ENCODE measurements around the gene SASH1. TPM values are rescaled to one million over a fixed set of nuclear protein-coding genes. Genes with fewer than 3 reads are reported as not detected.
A peak's percentile ranks its signal among the peaks of the same experiment; 100 is the strongest.

The SASH1 gene
- total RNA-seq, 1 donor from 2014 or later, result 108 TPM

DNA sequence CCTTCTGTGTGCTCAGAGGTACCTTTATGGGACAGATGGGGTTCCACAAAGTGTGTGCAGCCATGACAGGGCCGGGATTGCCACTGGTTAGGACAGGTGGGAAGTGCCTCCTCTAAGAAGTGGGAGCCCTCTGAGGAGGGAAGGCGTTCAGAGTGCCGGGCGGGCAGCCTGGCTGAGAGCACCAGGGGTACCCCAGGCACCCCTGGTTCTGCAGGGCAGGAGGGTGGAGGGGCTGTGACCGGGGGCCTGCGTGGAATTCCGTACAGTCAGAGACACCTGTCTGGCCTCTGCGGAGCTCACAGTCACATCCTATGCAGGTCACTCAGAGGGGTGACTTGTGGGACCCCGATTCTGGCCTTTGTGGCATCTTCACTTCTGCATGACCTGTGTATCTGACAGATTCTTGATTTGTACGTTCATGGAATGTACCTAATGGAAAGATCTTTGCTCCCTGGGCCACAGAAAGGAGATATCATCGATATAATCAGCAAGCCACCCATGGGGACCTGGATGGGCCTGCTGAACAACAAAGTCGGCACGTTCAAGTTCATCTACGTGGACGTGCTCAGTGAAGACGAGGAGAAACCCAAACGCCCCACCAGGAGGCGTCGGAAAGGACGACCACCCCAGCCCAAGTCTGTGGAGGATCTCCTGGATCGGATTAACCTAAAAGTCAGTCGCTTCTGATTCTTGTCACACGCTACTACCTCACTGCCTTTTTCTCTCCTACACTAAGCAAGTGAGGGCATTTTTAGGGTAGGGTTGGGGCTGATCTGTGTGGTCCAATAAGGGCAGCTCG is 190.9 kb downstream of the SASH1 start:
- TF ChIP-seq CTCF (IDR thresholded peaks at IDR 0.05), result no peak
- Histone ChIP-seq H3K4me1 (no peaks in the 10 kb centered on the region), H3K27ac (no peak overlapping the region), H3K4me3 (no peak overlapping the region), H3K36me3 (peaks cover 76% of the 10 kb centered on the region), H3K9me3 (no peaks in the 10 kb centered on the region), H3K27me3 (no peaks in the 10 kb centered on the region)
- intact Hi-C loops (cut with DNase I), result no loop called here
- DNase-seq (no peak), ATAC-seq (no peak)

- peaks cover 85% of the 10 kb centered on the region for H3K36me3 ChIP-seq
- DNase-seq (no peak), ATAC-seq (no peak)
- no peaks in the 10 kb centered on the region for H3K9me3 ChIP-seq
- TF ChIP-seq CTCF (IDR thresholded peaks at IDR 0.05), result no peak
- no peak overlapping the region for H3K4me3 ChIP-seq
- H3K27ac ChIP-seq, result no peak overlapping the region
- intact Hi-C loops (cut with DNase I), result no loop called here
- no peaks in the 10 kb centered on the region for H3K27me3 ChIP-seq
- H3K4me1 ChIP-seq, result no peaks in the 10 kb centered on the region
These were observed 192.2 kb downstream of the SASH1 start for GRCh38 chr6:148534871-148535270.

DNA sequence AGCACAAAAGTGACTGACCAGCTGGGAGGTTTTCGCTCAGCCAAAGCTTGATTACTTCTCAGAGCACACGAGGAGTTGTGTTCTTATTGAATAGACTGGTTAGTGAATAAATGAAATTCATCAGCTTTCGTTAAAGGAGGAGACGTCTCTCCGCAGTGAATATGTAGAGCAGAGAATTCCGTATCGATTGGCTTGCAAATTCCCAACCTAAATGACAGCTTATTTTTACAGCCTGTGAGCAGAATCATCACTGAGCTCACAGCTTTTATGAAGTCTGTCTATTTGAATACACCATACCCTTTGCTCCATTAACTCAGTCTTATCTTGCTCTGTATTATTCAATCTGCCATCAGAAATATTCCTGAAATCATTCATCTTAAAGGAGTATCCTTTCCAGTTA is 192.7 kb downstream of the SASH1 start:
- Histone ChIP-seq H3K36me3 (peaks cover 90% of the 10 kb centered on the region), H3K4me3 (no peak overlapping the region), H3K27me3 (no peaks in the 10 kb centered on the region), H3K9me3 (no peaks in the 10 kb centered on the region), H3K27ac (no peak overlapping the region), H3K4me1 (no peaks in the 10 kb centered on the region)
- intact Hi-C loops (cut with DNase I), result no loop called here
- ATAC-seq (no peak), DNase-seq (no peak)
- no peak for TF ChIP-seq CTCF (IDR thresholded peaks at IDR 0.05)

GRCh38 chr6:148535976-148536375 is 193.3 kb downstream of the SASH1 start:
- Histone ChIP-seq H3K27ac (no peak overlapping the region), H3K36me3 (peaks cover 90% of the 10 kb centered on the region), H3K27me3 (no peaks in the 10 kb centered on the region), H3K9me3 (no peaks in the 10 kb centered on the region), H3K4me3 (no peak overlapping the region), H3K4me1 (no peaks in the 10 kb centered on the region)
- DNase-seq, result no peak
- intact Hi-C loops (cut with DNase I), result no loop called here
- ATAC-seq, result no peak
- no peak for TF ChIP-seq CTCF (IDR thresholded peaks at IDR 0.05)

DNA sequence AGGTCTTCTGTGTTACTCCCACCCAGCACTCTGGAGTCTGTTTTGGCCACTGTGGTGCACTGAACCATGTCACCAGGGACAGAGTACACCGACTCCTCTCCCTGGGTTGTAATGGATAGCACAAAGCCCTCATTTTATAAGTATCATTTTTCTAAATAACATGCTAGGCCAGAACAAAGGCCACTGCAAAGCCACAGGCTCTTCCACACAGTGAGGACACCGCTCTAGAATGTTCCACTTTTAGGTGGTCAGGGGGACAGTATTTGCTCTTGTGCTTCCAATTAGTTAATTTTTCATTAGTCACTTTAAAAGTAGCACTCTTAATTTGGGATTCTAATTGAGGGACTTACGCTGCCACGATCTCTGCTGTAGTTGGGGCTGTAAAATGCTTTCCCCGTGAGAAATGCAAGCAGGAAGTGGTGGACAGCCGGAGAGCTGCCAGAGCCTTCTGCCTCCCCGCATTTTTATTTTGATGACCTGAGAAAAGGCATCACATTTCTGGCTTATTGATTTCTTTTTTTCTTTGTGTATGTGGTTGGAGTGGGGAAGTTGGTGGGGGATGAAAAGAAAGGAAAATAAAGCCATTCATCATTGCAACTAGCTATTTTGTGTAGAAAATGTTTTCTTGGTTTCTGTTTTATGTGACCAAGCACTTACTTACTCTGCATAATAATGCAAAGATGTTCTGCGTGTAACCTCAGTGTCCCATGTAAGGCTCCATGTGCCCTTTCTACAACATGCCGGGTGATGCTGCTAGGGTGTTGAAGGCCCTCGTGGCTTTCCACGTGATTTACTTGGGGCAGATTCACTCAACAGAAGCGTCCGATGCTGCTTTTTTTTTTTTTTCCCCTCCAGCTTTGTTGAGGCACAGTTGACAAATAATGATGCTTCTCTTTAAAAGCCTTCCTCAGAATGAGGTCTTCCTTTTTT is 195.9 kb downstream of the SASH1 start:
- peaks cover 91% of the 10 kb centered on the region for H3K36me3 ChIP-seq

More for the DNA sequence above, 195.9 kb downstream of the SASH1 start:
- Histone ChIP-seq H3K4me3 (no peak overlapping the region), H3K9me3 (no peaks in the 10 kb centered on the region), H3K27ac (peak overlapping the region; percentile 61), H3K4me1 (no peaks in the 10 kb centered on the region), H3K27me3 (no peaks in the 10 kb centered on the region)
- DNase-seq, result no peak
- TF ChIP-seq CTCF (IDR thresholded peaks at IDR 0.05), result no peak
- intact Hi-C loops (cut with DNase I), result no loop called here
- ATAC-seq, result no peak

Data from upper lobe of right lung (tissue), 1 donor.